HS-5 (cell line): Measurements from ENCODE around the gene DMPK.

Experiments used
- DNase-seq: peaks from one replicate; pipeline ENCODE4 v3.0.0-alpha.2; 2012; ENCODE audit warnings: low read depth

Gene DMPK

DNA sequence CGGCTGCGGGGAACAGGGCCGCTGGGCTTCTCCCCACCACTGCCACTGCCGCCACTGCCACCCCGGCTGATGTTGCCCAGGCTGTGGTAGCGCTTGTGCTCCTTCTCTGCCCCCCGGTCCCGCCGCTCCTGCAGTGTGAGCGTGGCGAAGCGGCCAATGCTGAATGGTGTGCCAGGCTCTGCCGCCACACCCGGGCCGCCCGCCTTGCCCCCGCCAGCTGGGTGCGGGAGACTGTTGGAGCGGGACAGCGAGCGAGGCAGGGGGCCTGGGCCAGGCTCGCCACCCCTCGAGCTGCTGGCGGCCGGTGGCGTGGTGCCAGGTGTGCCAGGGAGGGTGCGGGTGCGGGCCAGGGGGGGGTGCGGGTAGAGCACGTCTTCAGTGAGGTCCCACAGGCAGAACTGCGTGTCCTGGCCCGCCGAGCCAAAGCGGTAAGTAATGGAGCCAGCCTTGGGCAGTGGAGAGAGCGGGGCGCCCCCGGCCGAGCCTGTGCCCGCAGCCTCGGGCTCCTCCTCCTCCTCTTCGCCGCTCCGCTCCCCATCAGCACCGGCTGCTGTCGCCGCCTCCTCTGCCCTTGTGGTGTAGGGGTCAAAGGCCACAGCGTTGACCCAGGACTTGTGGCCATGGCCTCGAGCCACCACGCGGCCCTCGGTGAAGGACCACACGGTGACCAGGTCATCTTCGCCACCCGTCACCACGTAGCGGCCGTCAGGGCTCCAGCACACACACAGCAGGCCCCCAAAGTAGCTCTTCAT, 3.7 kb upstream of the DMPK start:
- DNase-seq, result no peak

DNA sequence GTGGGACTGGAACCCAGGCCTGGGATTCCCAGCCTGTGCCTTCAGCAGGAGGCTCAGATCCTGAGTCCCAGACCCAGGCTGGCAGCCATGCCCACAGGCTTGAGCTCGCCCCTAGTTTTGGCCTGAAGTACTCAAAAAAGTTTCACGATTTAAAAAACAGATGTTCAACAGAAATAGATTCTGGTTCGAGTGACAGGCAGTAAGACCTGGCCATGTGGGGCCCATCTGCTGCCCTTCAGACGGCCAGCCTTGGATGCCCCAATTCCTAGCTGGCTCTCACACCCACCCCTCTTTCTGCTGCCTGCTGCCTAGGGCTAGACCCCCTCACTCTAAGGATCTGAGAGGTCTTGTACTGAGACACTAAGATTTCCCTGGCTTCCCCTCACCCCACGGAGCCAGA, 2.8 kb upstream of the DMPK start:
- no peak for DNase-seq

DNA sequence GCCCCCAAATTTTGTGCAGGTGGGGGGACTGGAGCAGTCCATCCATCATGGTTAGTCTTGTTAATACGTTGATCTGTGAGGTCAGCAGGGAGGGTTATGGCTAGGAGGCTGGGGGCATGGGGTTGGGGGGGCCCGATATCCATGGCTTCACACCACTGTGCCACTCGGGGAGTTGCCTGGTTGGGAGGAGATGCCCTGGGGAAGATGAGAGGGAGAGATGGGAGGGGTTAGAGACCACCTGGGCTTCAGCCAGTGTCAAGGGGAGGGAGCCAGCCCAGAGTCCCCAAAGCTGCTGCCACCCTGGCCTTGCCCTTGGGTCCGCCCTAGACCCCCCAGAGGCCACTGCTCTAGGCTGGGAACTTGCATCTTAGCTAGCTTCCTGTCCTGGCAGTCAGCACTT, 1.8 kb upstream of the DMPK start:
- no peak for DNase-seq

DNA sequence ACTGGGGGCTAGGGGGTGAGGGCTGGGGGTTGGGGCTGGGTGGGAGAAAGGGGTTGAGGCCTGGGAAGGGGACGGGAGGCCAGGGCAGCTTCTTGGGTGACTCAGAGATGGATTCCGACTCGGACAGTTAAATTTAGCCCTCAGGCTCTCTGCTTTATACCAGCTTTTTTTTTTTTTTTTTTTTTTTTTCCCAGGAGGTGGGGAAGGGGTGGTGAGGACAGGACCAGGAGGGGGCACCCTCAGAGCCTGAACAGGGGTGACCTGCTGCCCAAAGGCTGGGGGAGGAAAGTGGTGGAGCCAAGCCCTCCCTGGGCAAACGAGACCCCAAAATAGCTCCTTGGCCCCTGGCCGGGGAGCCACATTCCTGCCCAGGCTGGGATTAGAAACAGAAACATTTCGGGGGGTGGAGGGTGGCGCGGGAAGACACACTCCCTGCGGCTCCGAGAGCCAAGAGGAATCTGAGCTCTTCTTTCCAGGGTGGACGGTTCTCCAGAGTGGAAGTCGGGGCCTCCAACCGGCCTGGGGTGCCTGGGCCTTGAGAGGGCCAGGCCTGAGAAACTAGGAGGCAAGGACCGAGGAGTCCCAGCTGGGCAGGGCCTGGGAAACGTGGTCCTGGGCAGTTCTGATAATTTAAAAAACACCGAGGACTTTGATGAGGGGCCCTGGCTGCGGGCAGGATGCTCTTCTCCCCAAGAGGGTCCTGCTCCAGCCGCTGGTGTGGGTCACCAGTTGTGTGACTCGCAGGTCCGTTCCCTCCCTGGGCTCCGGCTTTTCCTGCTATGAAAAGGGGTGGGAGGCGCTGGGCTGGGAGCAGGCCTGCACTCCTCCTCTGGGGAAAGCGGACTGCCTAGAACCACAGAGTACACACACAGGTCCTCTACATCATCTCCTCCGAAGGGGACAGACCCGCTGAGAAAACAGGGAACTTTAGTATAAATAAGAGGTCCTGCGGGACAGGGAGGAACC, 813 bp upstream of the DMPK start:
- no peak for DNase-seq

DNA sequence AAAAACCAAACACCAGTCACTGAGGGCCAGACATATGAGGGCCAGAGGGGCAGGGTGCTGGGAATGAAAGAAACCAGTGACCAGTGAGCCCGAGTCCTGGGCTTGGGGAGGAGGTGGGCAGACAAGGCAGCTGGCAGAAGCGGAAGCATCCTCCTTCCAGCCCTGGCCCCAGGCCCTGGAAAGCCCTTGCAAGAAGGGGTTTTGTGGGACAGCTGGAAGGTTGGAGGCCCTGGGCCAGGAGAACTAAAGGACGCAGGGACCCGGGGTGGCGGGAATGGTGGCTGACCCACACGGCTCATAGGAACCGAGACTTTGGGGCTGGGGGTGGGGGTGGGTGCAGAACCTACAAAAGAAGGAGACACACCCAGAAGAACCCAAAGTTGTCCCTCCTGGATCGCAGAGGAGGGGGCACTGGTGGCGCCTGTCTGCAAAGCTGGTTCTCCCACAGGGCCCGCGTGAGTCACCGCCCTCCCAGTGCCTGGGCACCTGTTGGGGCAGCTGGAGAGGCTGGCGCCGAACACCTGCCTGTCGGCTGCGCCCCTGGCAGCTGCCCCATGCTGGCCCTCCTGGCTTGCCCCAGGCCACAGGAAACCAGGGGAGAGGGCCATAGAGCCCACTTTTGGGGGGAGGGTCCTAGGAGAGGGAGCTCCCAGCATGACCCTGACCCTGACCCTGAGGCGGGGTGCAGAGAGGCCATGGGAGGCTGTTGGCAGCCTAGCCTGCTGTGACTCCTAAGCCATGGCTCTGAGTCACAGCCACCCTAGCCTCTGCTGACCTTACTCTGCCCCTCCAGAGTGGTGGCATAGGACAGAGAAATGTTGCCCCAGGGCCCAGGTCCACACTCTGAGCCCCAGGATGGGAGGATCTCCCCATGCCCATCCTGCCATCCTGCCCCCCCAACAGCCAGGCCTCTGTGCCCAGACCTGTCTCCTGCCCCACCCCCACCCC, 802 bp downstream of the DMPK start:
- no peak for DNase-seq

DNA sequence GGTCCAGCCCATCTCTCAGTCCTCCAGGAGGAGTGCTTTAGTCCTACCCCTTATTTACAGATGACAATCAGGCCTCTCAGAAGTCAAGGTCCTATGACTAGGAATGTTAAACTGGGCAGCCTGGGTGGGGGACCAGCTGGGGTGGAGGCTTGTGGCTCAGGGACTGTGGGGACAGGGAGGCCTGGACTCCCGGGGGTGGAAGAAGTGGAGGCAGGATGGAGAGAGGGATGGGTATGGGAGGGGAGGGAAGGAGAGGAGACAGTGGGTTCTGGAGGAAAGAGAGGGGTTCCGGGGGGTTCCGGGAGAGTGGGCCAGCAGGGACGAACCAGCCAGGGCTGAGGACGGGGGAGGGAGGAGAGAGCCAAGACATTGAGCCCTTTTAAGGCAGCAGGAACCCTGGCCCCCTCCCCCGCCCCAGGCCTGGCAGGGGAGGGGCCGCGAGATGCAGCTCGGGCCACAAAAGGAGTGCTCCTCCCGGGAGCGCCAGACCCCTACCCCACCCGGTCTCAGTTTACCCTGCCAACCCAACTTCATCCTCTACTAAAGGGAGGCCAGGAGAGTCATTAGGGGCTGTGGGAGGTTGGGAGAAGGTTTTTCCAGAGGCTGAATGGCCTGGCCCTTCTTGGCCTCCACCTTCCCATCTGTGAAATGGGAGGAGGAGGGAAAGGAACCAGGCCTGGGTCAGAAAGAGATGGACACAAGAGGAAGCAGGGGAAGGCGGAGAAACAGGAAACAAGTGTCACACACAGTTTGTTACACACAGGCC, 1.7 kb downstream of the DMPK start:
- DNase-seq, result no peak

DNA sequence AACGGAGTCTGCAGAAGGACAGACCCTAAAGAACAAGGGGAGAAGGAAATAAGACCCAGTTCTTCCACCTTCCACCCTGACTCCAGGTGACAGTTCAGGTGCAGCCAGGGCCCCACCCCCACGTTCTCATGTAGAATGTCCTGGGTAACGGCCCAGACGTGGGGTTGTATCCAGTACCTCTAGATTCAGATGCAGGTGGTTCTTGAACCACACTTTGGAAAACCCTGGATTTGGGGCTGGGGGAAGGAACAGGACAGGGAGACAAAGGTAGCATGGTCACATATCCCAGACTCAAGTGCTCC, 2.2 kb downstream of the DMPK start:
- no peak for DNase-seq

DNA sequence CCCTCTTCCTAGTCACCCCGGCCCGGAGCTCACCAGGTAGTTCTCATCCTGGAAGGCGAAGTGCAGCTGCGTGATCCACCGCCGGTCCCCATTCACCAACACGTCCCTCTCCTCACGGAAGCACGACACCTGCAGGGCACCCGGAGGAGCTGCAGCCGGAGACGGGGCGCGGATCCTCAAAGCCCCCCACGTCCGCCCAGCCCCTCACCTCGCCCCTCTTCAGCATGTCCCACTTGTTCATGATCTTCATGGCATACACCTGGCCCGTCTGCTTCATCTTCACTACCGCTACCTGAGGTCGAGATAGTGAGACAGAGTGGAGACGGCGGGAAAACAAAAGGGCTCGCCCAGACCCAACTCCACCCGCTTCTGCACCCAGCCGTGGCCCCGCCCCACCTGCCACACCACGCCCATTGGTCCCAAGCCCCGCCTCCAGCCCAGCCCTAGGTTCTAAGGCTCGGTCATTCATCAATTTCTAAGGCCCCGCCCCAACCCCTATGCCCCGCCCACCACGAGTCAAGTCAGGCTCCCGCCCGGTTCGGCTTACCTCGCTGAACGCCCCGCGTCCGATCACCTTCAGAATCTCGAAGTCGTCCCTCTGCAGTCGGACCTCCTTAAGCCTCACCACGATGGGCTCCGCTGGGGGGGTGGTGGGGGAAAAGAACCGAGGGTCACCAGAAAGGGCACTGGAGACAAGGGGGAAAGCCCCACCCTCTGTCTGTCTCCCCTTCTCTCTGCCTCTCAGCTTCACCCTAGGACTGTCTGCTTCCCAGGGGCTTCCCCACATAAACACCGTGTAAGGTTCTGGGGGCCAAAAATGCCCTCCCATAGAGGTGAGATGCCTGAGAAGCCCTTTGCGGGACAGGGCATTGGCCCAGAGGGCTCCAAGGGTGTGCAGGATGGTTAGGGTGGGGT, 2.8 kb downstream of the DMPK start:
- no peak for DNase-seq

DNA sequence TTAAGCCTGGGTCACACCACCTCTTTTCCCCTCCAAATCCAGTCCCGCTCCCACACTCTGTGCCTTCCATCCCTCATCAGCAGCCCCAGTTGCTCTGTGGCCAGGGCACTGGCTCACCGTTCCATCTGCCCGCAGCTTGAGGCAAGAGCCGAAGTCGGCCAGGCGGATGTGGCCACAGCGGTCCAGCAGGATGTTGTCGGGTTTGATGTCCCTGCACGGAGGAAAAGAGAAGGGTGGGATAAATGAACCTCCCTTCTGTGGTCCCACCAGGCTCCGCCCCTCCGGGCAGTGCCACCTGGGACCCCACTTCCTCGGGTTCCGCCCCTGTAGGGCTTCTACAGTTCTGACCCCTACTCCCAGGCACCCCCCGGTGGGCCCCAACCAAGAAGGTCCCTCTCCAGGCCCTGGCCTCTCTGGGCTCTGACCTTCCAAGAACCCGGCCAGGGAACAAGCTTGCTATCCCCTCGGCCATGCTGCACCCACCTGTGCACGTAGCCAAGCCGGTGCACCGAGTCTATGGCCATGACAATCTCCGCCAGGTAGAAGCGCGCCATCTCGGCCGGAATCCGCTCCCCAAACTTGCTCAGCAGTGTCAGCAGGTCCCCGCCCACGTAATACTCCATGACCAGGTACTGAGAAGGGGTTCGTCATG, 4.2 kb downstream of the DMPK start:
- DNase-seq, result no peak

DNA sequence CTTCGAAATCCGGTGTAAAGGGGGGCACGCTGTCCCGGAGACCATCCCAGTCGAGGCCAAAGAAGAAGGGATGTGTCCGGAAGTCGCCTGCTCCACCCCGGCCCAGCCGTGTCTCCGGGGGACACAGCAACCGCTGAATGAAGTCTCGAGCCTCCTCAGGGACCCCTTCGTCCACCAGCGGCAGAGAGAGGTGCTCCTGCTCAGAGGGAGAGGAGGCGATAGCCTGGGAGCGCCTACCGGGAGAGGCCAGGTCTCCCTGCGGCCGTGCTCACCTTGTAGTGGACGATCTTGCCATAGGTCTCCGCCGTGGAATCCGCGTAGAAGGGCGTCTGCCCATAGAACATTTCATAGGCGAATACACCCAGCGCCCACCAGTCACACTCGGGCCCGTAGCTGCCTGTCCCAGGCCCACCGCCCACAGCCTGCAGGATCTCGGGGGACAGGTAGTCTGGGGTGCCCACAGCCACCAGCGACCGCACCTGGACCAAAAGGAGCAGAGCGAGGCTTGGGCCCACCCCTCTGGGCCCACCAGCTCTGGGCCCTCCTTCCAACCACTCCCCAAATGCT, 4.8 kb downstream of the DMPK start:
- DNase-seq, result no peak

DNA sequence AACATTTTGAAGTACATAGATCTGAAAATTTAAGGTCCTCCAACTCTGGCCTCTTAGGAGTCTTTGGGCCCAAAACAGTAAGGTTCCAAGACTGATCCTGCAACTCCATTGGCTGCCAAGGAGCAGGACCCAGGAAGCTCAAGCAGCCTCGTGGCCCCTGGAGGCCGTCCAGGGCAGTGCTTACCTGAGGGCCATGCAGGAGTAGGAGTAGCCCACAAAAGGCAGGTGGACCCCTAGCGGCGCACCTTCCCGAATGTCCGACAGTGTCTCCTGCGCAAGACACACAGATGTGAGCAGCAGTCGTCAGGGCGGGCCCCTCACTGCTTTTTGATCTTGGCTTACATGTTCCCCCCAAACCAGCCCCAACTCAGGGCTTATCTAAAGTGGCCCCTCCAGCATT, 7.5 kb downstream of the DMPK start:
- DNase-seq, result no peak

DNA sequence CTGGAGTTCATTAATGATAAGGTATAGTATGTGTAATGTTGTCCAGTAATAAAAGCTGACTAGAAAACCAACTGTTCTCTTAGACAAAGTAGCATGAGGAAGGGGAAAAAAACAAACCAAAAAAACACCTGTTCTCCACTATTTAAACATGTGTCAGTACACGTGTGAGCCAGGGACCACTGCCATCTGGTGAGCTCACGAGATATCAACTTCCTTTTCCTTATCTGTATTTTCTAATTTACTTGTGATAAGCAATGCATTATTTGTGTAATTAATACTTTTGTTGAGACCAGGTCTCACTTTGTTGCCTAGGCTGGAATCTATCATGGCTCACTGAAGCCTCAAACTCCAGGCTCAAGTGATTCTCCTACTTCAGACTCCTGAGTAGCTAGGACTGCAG, 8.9 kb downstream of the DMPK start:
- DNase-seq, result no peak

DNA sequence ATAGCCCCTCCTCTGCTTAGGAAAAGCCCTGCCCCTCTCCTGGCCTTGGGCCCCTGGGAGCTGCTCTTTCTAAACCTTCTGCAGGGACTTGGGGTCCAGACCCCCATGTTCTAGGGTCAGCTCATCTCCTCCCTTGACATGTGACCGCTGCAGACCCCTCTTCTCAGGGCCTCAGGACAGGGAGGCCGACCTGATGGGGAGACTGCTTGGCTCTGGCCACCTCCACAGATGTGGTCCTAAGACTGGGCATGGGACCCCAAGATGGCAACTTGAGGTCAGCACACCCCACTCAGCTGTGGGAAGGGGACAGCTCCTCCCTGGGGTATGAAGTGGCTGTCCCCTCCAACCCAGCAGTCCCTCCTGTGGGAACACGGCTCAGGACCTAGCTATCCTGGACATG, 9.4 kb downstream of the DMPK start:
- DNase-seq, result no peak

DNA sequence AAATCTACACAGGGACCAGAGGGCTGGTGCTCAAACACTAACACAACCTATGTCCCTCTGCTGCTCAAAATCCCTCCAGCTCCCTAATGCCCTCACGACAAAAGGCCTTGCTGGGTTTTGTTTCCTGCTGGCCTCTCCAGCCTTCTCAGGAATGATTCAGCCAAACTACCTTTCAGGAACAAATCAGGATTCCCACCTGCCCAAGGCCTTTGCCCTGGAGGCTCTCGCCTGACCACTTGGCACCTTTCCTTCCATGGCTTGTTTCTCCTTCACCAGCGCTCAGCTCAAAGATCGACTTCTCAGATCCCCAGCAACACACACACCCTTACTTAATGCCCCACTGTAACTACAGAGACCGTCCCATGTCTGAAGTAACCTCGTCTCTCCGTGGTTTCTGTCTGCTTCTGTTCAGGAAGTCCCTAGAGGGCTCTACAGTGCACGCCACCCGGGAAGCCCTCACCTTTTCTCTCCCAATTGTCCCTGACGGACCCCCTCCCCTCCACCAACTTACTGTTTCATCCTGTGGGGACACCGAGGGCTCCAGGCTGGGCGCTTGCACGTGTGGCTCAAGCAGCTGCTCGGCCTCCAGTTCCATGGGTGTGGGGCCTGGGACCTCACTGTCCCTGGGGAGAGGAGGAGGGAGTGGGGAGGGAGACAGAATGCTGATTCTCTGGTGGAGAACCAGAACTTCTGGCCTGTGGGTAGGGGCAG, 10.0 kb downstream of the DMPK start:
- DNase-seq, result no peak

DNA sequence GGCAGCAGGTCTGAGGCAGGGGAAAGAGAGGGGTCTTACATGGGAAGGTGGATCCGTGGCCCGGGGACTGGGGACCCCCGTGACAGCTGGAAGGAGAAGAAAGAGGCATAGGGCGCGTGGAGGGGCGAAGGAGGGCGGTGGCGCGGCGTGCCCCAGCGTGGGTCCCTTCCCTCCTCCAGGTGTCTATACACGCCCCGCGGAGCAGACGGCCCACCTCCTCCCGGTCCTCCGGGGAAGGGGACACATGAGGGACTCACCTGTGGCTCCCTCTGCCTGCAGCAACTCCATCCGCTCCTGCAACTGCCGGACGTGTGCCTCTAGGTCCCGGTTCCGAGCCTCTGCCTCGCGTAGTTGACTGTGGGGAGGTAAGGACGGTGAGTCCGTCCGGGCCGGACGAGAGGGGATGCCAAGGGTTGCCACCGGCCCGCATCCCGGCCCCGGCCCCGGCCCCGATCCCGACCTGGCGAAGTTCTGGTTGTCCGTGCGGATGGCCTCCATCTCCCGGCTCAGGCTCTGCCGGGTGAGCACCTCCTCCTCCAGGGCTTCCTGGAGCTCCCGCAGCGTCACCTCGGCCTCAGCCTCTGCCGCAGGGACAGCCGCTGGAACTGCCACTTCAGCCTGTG, 10.9 kb downstream of the DMPK start:
- DNase-seq, result no peak

DNA sequence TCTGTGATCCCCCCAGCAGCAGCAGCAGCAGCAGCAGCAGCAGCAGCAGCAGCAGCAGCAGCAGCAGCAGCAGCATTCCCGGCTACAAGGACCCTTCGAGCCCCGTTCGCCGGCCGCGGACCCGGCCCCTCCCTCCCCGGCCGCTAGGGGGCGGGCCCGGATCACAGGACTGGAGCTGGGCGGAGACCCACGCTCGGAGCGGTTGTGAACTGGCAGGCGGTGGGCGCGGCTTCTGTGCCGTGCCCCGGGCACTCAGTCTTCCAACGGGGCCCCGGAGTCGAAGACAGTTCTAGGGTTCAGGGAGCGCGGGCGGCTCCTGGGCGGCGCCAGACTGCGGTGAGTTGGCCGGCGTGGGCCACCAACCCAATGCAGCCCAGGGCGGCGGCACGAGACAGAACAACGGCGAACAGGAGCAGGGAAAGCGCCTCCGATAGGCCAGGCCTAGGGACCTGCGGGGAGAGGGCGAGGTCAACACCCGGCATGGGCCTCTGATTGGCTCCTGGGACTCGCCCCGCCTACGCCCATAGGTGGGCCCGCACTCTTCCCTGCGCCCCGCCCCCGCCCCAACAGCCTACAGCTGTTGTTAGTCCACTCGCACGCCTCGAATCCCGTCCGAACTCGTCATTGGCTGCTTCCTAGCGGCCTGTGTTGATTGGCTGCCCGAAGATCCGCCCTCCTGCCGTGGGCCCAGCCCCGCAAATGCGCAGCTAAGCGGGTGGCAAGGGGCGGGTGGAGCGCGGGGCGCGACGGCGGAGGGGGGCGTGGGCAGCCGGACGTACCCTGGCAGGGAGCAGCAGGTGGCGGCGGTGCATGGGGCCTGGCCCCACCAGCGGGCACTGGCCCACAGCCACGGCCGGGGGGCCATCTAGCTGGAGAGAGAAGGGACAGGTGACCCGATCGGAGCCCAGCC, 11.8 kb downstream of the DMPK start:
- DNase-seq, result no peak

DNA sequence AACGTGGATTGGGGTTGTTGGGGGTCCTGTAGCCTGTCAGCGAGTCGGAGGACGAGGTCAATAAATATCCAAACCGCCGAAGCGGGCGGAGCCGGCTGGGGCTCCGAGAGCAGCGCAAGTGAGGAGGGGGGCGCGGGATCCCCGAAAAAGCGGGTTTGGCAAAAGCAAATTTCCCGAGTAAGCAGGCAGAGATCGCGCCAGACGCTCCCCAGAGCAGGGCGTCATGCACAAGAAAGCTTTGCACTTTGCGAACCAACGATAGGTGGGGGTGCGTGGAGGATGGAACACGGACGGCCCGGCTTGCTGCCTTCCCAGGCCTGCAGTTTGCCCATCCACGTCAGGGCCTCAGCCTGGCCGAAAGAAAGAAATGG, 12.5 kb downstream of the DMPK start:
- DNase-seq, result no peak
